Caco-2 (cell line): ENCODE data around the gene RASSF4. TPM values are rescaled to one million over a fixed set of nuclear protein-coding genes. Genes with fewer than 3 reads are reported as not detected.

ENCODE experiments used
- BruUV-seq: library from RNA; stranded (reverse); fragments of 400-500 nt; replicated peaks from 2 replicates; lab custom pipeline; 2021; lab: Mats Ljungman, UMichigan
- CTCF ChIA-PET: fragments of 300-600 bp; sonication (Branson Sonifier 250); formaldehyde crosslinking; loops from one replicate; lab custom pipeline; 2022; ENCODE audit warnings: antibody characterized with exemption; lab: Charles Lee
- POLR2A ChIA-PET: fragments of 300-600 bp; sonication (Branson Sonifier 250); formaldehyde crosslinking; loops from one replicate; lab custom pipeline; 2022; ENCODE audit warnings: antibody characterized with exemption; lab: Charles Lee
- DNase-seq, 2 experiments: peaks; one replicate each; pipeline versions ENCODE4 v3.0.0 to v3.0.0-alpha.2; 2020 to 2022
- H3K27me3 ChIP-seq: replicated peaks from 2 replicates; pipeline ENCODE4 v1.6.0; 2011; ENCODE audit warnings: low read length; ENCODE audit not compliant: control insufficient read depth, insufficient read depth
- H3K36me3 ChIP-seq: 2 replicates; pipeline ENCODE4 v1.5.1; 2011; ENCODE audit warnings: low read length; ENCODE audit not compliant: control insufficient read depth, insufficient read depth
- H3K4me1 ChIP-seq: fragments of 250-450 bp; sonication (Bioruptor Pico); 2 replicates; pipeline ENCODE4 v1.5.1; 2020; ENCODE audit warnings: mild to moderate bottlenecking
- H3K4me3 ChIP-seq: 2 replicates; pipeline ENCODE4 v1.5.1; 2011; ENCODE audit warnings: low read depth, mild to moderate bottlenecking, control low read depth, low read length
- H3K9me3 ChIP-seq: fragments of 250-450 bp; sonication (Bioruptor Pico); 2 replicates; pipeline ENCODE4 v1.5.1; 2020; ENCODE audit warnings: mild to moderate bottlenecking, moderate library complexity
- H3K27ac Mint-ChIP-seq: one replicate; pipeline ENCODE4 v1.8.0; 2022; ENCODE audit warnings: mixed read lengths; ENCODE audit not compliant: unreplicated experiment
- H3K27me3 Mint-ChIP-seq: one replicate; pipeline ENCODE4 v1.8.0; 2022; ENCODE audit warnings: mixed read lengths; ENCODE audit not compliant: insufficient read depth, unreplicated experiment
- H3K36me3 Mint-ChIP-seq: one replicate; pipeline ENCODE4 v1.8.0; 2022; ENCODE audit warnings: mild to moderate bottlenecking, mixed read lengths; ENCODE audit not compliant: insufficient read depth, unreplicated experiment
- H3K4me1 Mint-ChIP-seq: one replicate; pipeline ENCODE4 v1.8.0; 2022; ENCODE audit warnings: low read depth, mixed read lengths; ENCODE audit not compliant: unreplicated experiment
- H3K4me3 Mint-ChIP-seq: one replicate; pipeline ENCODE4 v1.8.0; 2022; ENCODE audit warnings: mild to moderate bottlenecking, moderate library complexity, mixed read lengths; ENCODE audit not compliant: unreplicated experiment
- H3K9me3 Mint-ChIP-seq: one replicate; pipeline ENCODE4 v1.8.0; 2022; ENCODE audit warnings: mixed read lengths; ENCODE audit not compliant: unreplicated experiment
- intact Hi-C: fragments of 100-400 bp; cut with micrococcal nuclease; formaldehyde crosslinking; loops from one replicate; pipeline ENCODE4 v1.10.0; 2022; ENCODE audit not compliant: unreplicated experiment
- total RNA-seq: library from RNA; stranded (reverse); gene quantifications from 2 replicates; pipeline ENCODE4 v1.2.3, GENCODE V29; 2022
- TF ChIP-seq, protein P1 (sequence below), 2 experiments: fragments of 200-600 bp in 1 of 2; IDR thresholded peaks; 1 replicate in 1 of 2; 2 replicates in 1 of 2; pipeline versions ENCODE4 v1.5.1 to v1.8.0; 2011 to 2022; ENCODE audit warnings: antibody characterized with exemption in 1 of 2, control low read depth in 1 of 2, inconsistent platforms in 1 of 2, low read depth in 1 of 2, low read length in 1 of 2, mild to moderate bottlenecking in 1 of 2, moderate library complexity in 1 of 2; ENCODE audit not compliant: insufficient read depth in 1 of 2, severe bottlenecking in 1 of 2, unreplicated experiment in 1 of 2

Gene RASSF4
- total RNA-seq, 1 experiment from 2014 or later, result 55.6 TPM

DNA sequence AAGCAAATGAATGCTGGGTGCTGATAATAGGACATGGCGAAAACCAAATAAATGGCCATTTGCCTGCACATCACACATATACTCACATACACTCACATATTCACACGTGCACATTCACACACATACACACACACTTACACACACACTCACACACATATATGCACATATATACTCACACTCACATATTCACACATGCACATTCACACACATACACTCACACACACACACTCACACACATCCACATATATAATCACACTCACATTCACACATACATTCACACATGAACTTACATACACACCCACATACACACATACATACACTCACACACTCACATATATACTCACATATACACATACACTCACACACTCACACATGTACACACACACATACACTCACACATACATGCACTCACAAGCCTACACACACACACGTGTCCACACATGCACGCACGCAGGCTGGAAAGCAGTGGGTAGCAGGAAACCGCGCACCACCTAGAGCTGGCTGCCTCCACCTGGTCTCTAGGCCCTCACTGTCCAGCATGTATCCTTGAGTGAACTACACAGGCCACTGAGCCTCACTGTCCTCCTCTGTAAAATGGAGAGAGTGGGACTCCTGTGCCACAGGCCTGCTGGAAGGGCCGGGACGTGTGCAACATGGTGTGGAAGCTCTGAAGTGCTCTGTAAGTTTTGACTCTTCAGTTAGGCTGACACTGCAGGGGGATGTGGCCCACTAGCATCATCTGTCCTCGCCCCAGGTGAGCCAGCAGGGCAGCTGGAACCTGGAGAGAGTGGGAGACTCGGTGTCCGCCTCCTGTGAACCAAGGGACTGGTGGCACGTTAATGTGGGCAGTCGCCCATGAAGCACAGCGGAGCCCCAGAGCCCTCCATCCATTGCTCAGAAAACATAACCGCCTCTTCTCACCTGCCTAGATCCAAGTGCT lies 33.5 kb upstream of the RASSF4 start:
- no peak overlapping the region for H3K4me3 ChIP-seq
- ChIA-PET POLR2A (interaction anchor here (0.8 kb wide), 1 partner anchor 74 kb away, joined by 3 read pairs; no protein-coding TSS in a partner anchor), CTCF (interaction anchor here (1.0 to 2.0 kb wide), 7 partner anchors 15 to 63 kb away, joined by 5 to 51 read pairs (median 6); partner anchors contain the start of genes DEPP1 and TMEM72)
- peaks cover 10% of the 10 kb centered on the region; the same call in 1 of the 2 replicates for H3K4me1 ChIP-seq
- no peaks in the 10 kb centered on the region for H3K27me3 ChIP-seq
- Mint-ChIP-seq H3K27ac (no peak overlapping the region), H3K4me3 (no peak overlapping the region), H3K4me1 (no peaks in the 10 kb centered on the region), H3K27me3 (peaks cover 9% of the 10 kb centered on the region), H3K36me3 (no peaks in the 10 kb centered on the region), H3K9me3 (no peaks in the 10 kb centered on the region)
- no peaks in the 10 kb centered on the region for H3K36me3 ChIP-seq
- intact Hi-C loops, result loop anchor here (1.0 kb wide), 4 partner anchors 15 to 1255 kb away; partner anchors contain the start of gene TMEM72
- peak in 1 of 2 experiments; percentile 27 for DNase-seq
- no peaks in the 10 kb centered on the region for H3K9me3 ChIP-seq
- TF ChIP-seq, protein P1, sequence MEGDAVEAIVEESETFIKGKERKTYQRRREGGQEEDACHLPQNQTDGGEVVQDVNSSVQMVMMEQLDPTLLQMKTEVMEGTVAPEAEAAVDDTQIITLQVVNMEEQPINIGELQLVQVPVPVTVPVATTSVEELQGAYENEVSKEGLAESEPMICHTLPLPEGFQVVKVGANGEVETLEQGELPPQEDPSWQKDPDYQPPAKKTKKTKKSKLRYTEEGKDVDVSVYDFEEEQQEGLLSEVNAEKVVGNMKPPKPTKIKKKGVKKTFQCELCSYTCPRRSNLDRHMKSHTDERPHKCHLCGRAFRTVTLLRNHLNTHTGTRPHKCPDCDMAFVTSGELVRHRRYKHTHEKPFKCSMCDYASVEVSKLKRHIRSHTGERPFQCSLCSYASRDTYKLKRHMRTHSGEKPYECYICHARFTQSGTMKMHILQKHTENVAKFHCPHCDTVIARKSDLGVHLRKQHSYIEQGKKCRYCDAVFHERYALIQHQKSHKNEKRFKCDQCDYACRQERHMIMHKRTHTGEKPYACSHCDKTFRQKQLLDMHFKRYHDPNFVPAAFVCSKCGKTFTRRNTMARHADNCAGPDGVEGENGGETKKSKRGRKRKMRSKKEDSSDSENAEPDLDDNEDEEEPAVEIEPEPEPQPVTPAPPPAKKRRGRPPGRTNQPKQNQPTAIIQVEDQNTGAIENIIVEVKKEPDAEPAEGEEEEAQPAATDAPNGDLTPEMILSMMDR (IDR thresholded peaks at IDR 0.05; ENCODE audit: insufficient read depth in 1 of 2, low read depth in 1 of 2, low read length in 1 of 2, severe bottlenecking in 1 of 2, unreplicated experiment in 1 of 2), result no peak
- BruUV-seq, result no TSS peak

DNA sequence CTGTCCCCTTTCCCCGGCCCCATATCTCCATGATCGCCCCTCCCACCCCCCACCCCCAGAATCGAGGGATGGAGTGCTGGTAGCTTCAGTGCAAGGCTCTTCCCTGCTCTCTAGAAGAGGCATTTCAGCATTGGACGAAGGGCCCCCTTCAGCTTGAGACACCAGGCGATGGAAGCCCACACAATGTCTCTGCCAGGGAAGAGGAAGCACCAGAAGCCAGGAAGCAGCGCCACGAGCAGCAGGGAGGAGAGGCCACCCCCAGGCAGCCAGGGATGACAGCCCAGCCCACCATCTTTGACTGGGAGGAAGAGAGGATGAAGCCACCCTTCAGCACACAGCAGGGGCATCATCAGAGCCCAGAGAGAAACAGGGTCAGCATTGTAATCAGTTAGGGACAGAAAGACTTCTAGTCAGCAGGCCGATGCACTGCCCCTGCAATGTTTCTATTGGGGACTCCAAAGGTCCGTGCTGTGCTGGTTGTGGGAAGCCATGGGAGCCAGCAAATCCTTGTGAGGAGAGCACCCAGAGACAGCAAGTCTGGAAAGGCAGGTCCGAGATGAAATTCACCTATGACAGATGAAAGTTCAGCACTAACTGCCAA lies 32.8 kb upstream of the RASSF4 start:
- TF ChIP-seq, protein P1 (IDR thresholded peaks at IDR 0.05; ENCODE audit: insufficient read depth in 1 of 2, low read depth in 1 of 2, low read length in 1 of 2, severe bottlenecking in 1 of 2, unreplicated experiment in 1 of 2), result no peak
- Mint-ChIP-seq H3K36me3 (no peaks in the 10 kb centered on the region), H3K4me3 (no peak overlapping the region), H3K9me3 (no peaks in the 10 kb centered on the region), H3K4me1 (no peaks in the 10 kb centered on the region), H3K27me3 (peaks cover 8% of the 10 kb centered on the region), H3K27ac (no peak overlapping the region)
- no peak overlapping the region for H3K4me3 ChIP-seq
- H3K36me3 ChIP-seq, result no peaks in the 10 kb centered on the region
- intact Hi-C loops, result no loop called here
- no peaks in the 10 kb centered on the region for H3K9me3 ChIP-seq
- peak in 1 of 2 experiments; percentile 27 for DNase-seq
- BruUV-seq, result no TSS peak
- H3K4me1 ChIP-seq, result peaks cover 10% of the 10 kb centered on the region; the same call in 1 of the 2 replicates
- ChIA-PET POLR2A (no interaction called here), CTCF (no interaction called here)
- H3K27me3 ChIP-seq, result no peaks in the 10 kb centered on the region

DNA sequence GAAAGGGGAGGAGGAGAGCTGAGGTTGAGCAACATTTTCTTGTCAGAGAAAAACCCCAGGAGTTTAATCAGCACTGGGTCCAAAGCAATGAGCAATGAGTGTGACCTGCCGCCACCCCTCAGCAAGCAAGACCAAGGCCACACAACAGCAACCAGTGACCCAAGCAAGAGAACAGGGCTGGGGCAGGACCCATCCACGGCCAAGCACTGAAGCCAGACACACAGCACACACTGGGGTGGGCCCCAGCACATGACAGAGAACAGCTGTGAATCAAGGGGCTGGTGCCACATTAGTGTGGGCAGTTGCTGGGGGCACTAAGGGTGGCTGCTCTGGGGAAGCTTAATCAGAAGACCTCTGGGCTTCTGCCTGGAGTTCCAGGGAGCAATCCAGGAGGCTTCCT lies 32.2 kb upstream of the RASSF4 start:
- no peaks in the 10 kb centered on the region for H3K36me3 Mint-ChIP-seq
- POLR2A ChIA-PET, result no interaction called here
- Histone ChIP-seq H3K4me1 (peaks cover 10% of the 10 kb centered on the region; the same call in 1 of the 2 replicates), H3K4me3 (no peak overlapping the region), H3K36me3 (no peaks in the 10 kb centered on the region), H3K27me3 (no peaks in the 10 kb centered on the region), H3K9me3 (no peaks in the 10 kb centered on the region)
- TF ChIP-seq, protein P1 (IDR thresholded peaks at IDR 0.05; ENCODE audit: insufficient read depth in 1 of 2, low read depth in 1 of 2, low read length in 1 of 2, severe bottlenecking in 1 of 2, unreplicated experiment in 1 of 2), result no peak
- intact Hi-C loops, result no loop called here
- no peak overlapping the region for H3K4me3 Mint-ChIP-seq
- no peaks in the 10 kb centered on the region for H3K9me3 Mint-ChIP-seq
- no TSS peak for BruUV-seq
- H3K4me1 Mint-ChIP-seq, result no peaks in the 10 kb centered on the region
- H3K27ac Mint-ChIP-seq, result no peak overlapping the region
- CTCF ChIA-PET, result no interaction called here
- peaks cover 8% of the 10 kb centered on the region for H3K27me3 Mint-ChIP-seq
- DNase-seq, result peak in 1 of 2 experiments; percentile 37
